Measurements from ENCODE around the gene ABCA7.
A peak's percentile ranks its signal among the peaks of the same experiment; 100 is the strongest.

ABCA7 gene

DNA sequence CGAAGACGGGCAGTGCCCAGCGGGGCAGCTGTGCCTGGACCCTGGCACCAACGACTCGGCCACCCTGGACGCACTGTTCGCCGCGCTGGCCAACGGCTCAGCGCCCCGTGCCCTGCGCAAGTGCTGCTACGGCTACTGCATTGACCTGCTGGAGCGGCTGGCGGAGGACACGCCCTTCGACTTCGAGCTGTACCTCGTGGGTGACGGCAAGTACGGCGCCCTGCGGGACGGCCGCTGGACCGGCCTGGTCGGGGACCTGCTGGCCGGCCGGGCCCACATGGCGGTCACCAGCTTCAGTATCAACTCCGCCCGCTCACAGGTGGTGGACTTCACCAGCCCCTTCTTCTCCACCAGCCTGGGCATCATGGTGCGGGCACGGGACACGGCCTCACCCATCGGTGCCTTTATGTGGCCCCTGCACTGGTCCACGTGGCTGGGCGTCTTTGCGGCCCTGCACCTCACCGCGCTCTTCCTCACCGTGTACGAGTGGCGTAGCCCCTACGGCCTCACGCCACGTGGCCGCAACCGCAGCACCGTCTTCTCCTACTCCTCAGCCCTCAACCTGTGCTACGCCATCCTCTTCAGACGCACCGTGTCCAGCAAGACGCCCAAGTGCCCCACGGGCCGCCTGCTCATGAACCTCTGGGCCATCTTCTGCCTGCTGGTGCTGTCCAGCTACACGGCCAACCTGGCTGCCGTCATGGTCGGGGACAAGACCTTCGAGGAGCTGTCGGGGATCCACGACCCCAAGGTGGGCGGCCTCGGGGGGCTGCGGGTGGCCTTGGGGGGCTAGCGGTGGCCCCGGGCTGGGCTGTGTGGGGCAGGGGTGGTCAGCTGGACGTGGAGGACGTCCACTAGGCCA is 34.9 kb upstream of the ABCA7 start:
- DNase-seq, result no peak

DNA sequence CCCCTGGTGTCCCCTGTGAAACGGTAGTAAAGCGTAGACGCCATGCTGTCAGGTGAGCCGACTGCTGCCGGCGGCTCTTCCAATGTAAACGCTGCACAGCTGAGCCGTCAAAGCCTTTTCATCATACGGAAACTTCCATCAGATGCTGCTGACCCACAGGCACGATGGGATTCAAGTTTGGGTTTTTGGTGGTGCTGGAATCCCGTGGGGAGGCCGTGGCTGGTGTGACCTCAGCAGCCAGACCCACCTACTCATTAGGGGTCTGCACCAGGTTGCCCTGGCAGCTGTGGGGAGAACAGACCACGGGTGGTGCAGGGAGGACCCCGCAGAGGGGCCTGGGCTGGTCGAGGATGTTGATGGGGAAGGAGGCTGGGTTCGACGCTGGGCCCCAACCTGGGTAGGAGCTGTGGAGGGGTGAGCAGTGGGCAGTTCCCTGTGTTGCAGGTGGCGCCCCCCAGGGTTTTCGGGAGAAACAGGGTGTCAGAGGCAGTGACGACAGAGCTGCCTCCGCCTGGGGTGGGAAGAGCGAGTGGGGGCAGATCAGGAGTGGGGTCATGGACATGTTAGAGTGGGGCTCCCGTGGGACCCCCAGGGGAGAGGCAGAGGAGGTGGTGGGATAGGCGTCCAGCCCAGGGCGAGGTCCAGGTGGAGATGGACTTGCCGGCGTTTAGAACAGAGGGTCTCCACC is 33.1 kb upstream of the ABCA7 start:
- no peak for DNase-seq

- DNase-seq, result peak; percentile 29
Observed at GRCh38 chr19:1007399-1008251, 32.3 kb upstream of the ABCA7 start.

DNA sequence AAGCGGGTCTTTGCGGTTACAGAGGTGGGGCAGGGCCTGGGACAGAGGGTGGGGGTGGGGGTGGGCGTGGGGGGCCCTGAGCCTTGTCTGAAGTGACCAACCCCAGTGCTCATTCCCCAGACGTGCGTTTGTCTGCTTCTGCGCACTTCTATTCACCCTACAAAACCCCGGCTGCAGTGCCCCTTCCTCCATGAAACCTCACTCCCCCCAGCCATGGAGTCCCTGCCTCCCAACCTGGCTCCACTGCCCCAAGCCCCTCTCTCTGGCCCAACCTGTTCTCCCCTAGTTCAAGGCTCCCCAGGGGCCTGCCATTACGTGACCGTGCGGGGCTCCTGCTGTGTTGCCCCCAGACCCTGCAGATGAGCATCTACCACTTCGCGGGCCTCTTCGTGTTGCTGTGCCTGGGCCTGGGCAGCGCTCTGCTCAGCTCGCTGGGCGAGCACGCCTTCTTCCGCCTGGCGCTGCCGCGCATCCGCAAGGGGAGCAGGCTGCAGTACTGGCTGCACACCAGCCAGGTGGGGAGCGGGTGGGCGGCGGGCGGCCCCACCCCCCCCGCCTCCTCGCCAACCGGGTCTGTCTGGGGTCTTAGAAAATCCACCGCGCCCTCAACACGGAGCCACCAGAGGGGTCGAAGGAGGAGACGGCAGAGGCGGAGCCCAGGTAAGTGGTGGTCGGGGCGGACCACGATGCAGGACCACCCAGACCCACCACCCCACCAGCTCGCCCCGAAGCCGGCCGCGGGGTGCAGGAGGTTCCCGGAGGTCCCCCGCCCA is 31.5 kb upstream of the ABCA7 start:
- DNase-seq, result no peak

GRCh38 chr19:1009041-1009980 is 30.6 kb upstream of the ABCA7 start:
- no peak for DNase-seq

DNA sequence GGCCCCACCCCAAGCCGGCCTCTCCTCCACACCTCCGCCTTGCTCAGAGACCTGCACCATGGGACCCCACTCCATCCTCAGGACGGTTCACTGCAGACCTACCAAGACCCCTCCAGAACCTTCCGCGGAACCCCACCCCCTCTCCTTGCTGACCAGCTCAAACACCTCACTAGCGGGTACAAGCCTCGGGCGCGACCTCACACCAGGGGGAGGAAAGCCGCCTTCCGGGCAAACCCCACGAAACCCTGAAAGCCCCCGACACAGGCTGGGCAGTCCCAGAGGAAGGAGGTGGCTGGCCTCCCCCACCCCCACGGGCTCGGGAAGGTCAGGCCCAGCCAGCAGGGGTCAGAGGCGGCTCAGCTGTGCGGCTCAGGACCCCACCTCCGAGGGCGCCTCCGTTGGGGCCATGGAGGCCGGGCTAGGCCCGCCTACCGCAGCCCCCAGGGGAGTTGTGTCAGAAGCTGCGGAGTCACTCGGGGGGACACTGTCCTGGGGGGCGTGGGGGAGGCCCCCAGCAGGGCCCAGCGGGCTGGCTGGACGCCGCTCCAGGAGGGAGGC is 29.8 kb upstream of the ABCA7 start:
- DNase-seq, result no peak

DNA sequence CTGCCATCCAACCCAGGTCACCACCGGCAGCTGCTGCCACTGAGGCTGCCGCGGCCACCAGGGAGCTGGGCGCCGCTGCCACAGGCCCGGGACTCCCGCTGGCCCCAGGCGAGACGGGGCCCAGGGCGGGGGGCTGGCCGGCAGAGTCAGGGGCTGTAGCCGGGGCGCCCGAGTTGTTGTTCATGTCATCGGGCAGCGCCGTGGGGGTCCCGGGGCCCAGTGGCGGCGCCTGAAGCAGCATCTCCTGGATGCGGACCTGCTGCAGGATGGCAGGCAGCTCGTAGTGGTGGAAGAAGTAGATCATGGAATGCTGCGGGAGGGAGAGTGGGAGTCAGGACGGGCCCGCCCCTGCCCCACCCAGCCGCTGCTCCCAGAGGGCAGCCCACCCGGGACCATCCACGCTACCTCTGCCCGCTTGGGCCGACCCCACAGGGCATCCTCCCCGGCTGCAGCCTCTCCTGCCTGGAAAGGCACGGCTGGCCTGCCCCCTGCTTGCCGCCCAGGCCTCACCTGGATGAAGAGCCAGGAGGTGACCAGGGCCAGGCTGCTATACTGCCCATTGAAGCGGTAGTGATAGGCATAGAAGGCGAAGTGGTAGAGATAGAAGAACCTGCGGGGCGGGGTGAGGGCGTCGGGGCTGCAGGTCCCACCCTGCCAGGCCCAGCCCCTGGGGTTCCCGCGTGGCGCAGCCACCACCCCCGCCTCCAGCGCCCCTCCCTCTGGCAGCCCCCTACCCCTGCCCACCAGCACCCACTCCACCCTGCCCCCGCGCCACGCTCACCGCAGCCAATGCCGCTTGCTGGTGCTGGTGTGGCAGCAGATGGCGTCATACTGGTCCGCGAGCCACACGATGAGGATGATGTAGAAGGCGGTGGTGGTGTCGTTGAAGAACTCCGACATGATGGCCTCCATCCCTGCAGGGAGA is 29.1 kb upstream of the ABCA7 start:
- DNase-seq, result no peak

GRCh38 chr19:1011831-1012333 is 28.0 kb upstream of the ABCA7 start:
- no peak for DNase-seq

DNA sequence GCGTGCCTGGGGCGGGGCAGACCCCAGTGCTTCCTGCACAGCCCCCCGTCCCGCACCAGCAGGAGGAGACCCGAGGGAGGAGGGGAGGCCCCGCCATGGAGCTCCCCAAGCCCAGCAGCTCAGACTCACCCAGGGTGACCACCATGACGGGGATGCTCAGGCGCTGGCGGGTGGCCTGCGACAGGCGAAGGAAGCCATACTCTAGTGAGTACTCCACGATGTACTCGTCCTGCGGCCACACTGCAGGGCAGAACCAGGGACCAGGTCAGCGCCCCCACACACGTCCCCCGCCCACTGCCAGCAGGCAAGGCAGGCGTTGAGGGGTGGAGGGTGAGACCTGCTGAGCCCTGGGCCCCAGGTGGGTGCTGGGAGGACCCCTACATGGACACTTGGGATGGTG is 27.6 kb upstream of the ABCA7 start:
- no peak for DNase-seq

DNA sequence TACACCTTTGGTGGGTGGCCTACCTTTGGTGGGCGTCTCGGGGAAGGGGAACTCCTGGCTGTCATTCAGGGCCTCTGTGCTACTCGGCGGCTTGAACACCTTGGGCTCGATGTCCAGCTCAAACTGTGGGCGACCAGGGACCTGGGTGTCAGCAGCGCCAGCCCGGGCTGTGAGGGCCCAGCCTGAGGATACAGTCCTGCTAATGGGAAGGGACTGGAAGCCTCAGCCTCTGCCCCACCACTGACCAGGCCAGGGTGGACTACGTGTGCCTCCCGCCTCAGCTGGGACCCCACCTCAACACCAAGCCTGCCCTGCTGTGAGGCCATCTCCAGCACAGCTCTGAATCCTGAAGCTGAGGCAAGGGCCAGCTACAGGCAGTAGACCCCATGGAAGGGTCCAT is 26.7 kb upstream of the ABCA7 start:
- DNase-seq, result no peak

DNA sequence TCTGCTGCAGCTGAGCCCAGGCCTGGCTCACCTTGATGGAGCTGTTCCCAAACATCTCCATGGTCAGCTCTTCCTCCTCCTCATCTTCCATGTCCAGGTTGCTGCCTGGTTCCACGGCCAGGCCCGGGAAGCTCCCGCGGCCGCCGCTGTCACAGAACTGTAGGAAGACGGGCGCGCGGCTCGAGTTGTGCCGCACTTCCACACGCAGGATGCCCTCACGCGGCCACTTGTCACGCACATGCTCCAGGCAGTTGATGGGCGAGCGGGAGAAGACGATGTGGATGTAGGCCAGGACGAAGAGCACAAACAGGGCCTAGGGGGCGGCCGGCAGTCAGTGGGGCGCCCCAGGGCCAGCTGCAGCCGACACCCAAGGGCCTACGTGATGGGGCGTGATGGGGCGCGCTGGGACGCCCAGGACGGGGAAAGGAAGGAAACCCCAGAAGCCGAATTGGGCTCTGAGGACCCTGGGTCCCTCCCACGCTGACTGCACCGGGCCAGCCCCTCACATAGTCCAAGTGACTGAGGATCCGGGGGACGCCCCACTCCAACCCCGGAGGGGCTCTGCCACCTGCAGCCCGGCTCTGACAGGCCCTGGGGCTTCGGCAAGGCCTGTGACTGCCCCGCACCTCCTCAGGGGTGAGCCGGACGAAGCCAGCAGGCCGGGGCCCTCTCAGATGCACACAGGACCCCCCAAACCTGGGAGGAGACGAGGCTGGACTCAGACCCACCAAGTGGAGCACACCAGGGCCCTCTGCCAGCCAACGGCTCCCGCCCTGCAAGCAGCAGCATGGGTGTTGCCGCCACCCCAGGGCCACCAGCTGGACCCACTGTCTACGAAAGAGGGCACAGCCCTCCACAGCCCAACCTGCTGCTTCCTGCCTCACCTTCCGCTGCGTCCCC is 25.5 kb upstream of the ABCA7 start:
- no peak for DNase-seq

DNA sequence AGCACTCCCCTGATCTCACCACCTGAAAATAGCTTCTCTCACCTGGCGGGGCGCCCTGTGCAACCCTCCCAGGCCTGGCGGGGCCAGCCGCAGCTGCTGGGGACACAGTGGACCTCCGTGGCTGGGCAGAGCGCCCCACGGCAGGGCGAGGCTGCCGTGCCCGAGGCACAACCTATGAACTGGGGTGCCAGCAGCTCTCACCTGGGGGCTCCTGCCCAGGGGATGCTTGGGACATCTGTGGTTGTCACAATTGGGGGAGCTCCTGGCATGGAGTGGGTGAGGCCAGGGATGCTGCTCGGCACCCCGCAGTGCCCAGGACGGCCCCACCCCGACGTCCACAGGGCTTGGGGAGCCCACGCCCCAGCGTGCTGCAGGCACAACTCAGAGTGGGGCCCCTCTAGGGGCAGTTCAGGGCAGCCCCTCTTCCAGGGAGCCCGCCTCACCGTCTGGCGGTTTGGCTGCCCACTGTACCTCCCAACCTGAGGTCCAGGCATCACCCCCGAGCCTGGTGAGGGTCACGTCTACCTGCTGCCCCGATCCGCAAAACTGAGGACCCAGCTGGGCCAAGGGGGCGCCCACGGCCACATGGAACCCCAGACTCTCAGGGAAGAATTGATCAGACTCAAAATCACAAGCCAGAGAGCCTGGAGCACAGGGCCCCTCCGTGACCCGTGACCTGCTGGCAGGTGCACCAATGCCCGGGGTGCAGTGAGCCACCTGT is 24.7 kb upstream of the ABCA7 start:
- DNase-seq, result no peak

- no peak for DNase-seq
Observed at GRCh38 chr19:1015782-1016646, 23.9 kb upstream of the ABCA7 start.

GRCh38 chr19:1016647-1017114 is 23.2 kb upstream of the ABCA7 start:
- no peak for DNase-seq

DNA sequence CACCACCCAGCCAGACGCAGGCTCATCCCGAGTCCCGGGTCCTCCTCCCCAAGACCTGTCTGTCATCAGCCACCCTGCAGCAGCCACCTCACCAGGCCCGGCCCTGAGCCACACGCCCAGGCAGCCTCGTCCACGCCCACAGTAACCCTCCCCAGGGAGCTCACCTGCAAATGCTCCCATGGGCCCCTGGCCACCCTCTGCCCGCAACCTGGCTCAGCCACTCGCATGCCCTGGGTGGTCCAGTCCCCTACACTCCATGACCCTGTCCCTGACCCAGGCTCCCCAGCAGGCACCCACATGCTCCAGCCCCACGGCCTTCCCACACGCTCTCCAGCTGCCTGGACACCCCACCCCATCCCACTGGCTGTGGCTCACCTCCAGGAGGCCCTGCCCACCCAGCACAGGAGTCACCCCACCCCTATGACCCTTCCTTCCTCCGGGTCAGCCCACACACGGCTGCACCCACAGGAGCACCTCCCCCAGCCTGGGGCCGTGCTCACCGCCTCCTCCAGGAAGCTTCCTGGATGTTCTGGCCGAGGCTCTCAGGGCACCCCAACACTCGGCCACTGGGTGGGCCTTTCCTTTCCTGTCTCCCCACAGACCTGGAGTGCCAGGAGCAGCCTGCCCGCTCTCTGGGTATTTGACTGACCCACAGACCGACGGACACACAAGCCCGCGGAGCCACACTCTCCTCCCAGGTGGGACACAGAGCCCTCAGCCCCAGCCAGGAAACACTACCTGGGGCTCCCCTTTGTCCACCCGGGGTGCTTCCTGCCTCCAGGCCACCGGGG is 22.6 kb upstream of the ABCA7 start:
- DNase-seq, result no peak

GRCh38 chr19:1017906-1018305 is 22.0 kb upstream of the ABCA7 start:
- no peak for DNase-seq

All from NCI-H345 (cell line).